Esophagus squamous epithelium (tissue), 5 donors: ENCODE data around the gene SIX3. TPM values are rescaled to one million over a fixed set of nuclear protein-coding genes. Genes with fewer than 3 reads are reported as not detected.

Experiments
- DNase-seq: peaks from one replicate; lab custom pipeline; 2025; lab: John Stamatoyannopoulos, UW
- H3K27ac ChIP-seq, 4 donors: fragments of 200-600 bp; sonication (generic); one replicate each; pipeline ENCODE4 v1.5.1; 2016 to 2019; ENCODE audit warnings: mild to moderate bottlenecking in 1 of 4
- H3K27me3 ChIP-seq, 4 donors: fragments of 200-600 bp; sonication (generic); 1 replicate in 3 of 4; 2 replicates in 1 of 4; pipeline versions ENCODE4 v1.5.1 to v1.6.0; 2017 to 2021; ENCODE audit warnings: antibody characterized with exemption in 1 of 4
- H3K36me3 ChIP-seq, 3 donors: fragments of 200-600 bp; sonication (generic); one replicate each; pipeline ENCODE4 v1.5.1; 2016 to 2019
- H3K4me1 ChIP-seq, 3 donors: fragments of 200-600 bp; sonication (generic); one replicate each; pipeline ENCODE4 v1.5.1; 2017 to 2019
- H3K4me3 ChIP-seq, 4 donors: fragments of 200-600 bp; sonication (generic); 1 replicate in 3 of 4; 2 replicates in 1 of 4; pipeline ENCODE4 v1.5.1; 2016 to 2019; ENCODE audit warnings: mild to moderate bottlenecking in 2 of 4, moderate library complexity in 1 of 4
- H3K9me3 ChIP-seq, 3 donors: fragments of 200-600 bp; sonication (generic); one replicate each; pipeline ENCODE4 v1.5.1; 2016 to 2019
- POLR2A ChIP-seq, 4 donors: fragments of 450-650 bp; IDR thresholded peaks; one replicate each; pipeline ENCODE4 v1.6.1; 2017; ENCODE audit warnings: antibody characterized with exemption in 4 of 4, mild to moderate bottlenecking in 4 of 4, moderate library complexity in 3 of 4
- WGBS, 2 donors: methylation state at CpG; one replicate each; pipeline ENCODE4 v1.1.5; 2018; 5-methylcytosine and 5-hydroxymethylcytosine counted together
- intact Hi-C: fragments of 100-400 bp; cut with DNase I; formaldehyde crosslinking; loops from one replicate; pipeline ENCODE4 v1.15.0; 2022
- total RNA-seq, 4 donors: library from RNA; depleted of rRNA; stranded (reverse); fragments of >200 nt; gene quantifications; one replicate each; pipeline ENCODE4 v1.1.0, GENCODE V29; 2016
- TF ChIP-seq, protein P1 (sequence below), 6 experiments: fragments of 450-650 bp in 4 of 6; fragments of 200-600 bp in 2 of 6; sonication (generic) in 2 of 6; IDR thresholded peaks; one replicate each; pipeline ENCODE4 v1.5.1; 2016 to 2019; ENCODE audit warnings: antibody characterized with exemption in 6 of 6, mild to moderate bottlenecking in 4 of 6, moderate library complexity in 4 of 6
- donor health status: DM: yes; HTN: yes; CAD: no.

Gene SIX3
- total RNA-seq, 4 donors from 2014 or later, result not detected

DNA sequence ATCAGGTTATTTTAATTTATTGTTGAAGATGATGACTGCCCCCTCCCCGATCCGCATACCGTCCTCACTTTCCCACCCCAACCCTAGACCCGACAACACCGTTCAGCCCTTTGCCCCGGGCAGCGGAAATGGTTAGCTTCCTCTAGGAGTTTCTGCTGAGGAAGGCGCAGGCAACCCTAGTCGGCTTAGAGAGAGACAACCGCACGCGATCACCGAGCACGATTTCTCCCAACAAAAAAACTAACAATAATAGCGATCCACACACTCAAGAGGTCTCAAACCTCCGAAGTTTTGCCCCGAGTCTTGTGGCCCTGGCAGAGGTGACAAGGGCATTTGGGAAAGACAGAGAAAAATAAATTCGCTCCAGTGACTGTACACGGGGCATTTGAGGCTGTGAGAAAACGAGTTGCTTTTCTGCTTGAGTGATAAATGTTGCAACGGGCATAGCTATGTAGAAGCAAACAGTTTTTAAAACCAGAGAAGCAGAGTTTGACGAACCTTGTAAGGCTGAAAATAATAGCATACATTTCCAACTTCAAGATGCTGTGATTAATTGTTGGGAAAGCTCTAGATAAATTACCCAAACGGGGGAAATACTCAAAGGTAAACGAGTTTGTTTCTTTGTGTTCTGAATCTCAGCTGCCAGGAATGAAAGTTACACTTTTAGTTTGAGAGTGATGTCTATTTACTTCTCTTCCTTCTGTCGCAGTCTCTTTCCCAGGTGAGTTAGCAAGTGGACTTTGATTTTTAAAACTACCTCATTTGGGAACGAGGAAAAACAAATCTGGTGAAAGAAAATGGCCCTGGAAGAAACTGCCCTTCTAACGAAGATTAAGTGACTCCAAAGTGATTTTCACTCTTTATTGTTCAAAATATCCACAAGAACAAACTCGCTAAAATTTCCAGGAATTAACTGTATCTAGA, 11.0 kb upstream of the SIX3 start:
- peaks cover 14 to 59% (median 22%) of the 10 kb centered on the region in 3 donors for H3K4me1 ChIP-seq
- TF ChIP-seq POLR2A (IDR thresholded peaks at IDR 0.05), result no peak
- TF ChIP-seq, protein P1, sequence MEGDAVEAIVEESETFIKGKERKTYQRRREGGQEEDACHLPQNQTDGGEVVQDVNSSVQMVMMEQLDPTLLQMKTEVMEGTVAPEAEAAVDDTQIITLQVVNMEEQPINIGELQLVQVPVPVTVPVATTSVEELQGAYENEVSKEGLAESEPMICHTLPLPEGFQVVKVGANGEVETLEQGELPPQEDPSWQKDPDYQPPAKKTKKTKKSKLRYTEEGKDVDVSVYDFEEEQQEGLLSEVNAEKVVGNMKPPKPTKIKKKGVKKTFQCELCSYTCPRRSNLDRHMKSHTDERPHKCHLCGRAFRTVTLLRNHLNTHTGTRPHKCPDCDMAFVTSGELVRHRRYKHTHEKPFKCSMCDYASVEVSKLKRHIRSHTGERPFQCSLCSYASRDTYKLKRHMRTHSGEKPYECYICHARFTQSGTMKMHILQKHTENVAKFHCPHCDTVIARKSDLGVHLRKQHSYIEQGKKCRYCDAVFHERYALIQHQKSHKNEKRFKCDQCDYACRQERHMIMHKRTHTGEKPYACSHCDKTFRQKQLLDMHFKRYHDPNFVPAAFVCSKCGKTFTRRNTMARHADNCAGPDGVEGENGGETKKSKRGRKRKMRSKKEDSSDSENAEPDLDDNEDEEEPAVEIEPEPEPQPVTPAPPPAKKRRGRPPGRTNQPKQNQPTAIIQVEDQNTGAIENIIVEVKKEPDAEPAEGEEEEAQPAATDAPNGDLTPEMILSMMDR (IDR thresholded peaks at IDR 0.05), result no peak
- no peaks in the 10 kb centered on the region for H3K9me3 ChIP-seq
- no peak overlapping the region for H3K27ac ChIP-seq
- 17 to 23% methylated on average over 16 to 21 of the region's 28 CpGs for WGBS, 2 donors
- intact Hi-C loops, result no loop called here
- no peak for DNase-seq
- H3K4me3 ChIP-seq, result no peak overlapping the region
- peaks cover 25 to 100% (median 67%) of the 10 kb centered on the region in 4 donors for H3K27me3 ChIP-seq
- no peaks in the 10 kb centered on the region for H3K36me3 ChIP-seq

DNA sequence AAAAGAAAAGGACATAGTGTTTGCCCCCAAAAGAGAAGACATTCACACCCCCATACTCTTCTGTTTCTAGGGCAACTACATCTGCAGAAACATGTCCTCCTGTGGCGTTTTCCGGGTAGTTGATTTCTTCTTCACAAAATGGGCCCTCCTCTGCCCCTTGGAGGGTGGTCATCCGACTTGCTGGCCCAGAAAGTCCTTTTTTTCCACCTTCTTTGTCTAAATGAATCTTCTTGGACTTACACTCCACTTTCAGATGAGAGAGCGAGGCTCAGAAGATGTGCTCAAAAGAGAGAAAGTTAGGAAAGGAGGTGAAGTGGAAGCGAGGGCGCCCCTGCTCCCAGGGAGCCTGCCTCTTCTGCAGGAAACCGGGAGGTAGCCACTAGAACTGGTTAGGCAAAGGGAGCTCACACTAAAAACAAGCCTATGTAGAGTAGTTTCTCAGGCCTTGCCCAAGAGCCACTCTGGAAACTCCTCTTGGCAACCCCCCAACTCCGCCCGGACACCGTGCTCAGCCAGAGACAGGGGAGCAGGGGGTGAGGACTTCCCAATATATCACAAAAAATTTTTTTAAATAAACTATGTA, 10.2 kb upstream of the SIX3 start:
- WGBS, 2 donors, result 56 to 63% methylated on average over 4 to 10 of the region's 10 CpGs
- H3K27me3 ChIP-seq, result peaks cover 31 to 100% (median 68%) of the 10 kb centered on the region in 4 donors
- no peak for DNase-seq
- TF ChIP-seq, protein P1 (IDR thresholded peaks at IDR 0.05), result no peak
- no peak for TF ChIP-seq POLR2A (IDR thresholded peaks at IDR 0.05)
- intact Hi-C loops, result no loop called here
- no peaks in the 10 kb centered on the region for H3K9me3 ChIP-seq
- peaks cover 14 to 64% (median 22%) of the 10 kb centered on the region in 3 donors for H3K4me1 ChIP-seq
- no peak overlapping the region for H3K27ac ChIP-seq
- no peak overlapping the region for H3K4me3 ChIP-seq
- H3K36me3 ChIP-seq, result no peaks in the 10 kb centered on the region

DNA sequence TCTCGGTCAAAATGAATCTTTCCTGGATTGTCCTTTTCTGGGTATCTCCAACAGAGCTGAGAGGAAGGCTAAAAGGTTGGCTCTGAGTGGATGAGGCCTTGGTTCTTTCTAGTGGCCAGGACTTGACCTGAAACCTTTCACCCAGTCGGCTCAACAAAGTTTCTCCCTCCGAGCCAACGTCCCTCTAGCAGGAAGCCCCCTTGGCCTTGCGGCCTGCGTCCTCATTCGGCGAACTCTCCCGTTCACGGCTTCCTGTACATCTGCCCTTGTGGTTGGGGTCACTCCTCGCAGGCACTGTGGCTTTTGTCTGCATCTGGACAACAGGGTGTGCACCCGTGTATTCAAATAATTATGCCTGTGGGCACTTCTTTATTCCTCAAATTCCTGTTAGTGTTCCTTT, 9.4 kb upstream of the SIX3 start:
- TF ChIP-seq, protein P1 (IDR thresholded peaks at IDR 0.05), result no peak
- no peak for TF ChIP-seq POLR2A (IDR thresholded peaks at IDR 0.05)
- H3K4me1 ChIP-seq, result peaks cover 14 to 65% (median 22%) of the 10 kb centered on the region in 3 donors
- DNase-seq, result no peak
- intact Hi-C loops, result no loop called here
- no peaks in the 10 kb centered on the region for H3K9me3 ChIP-seq
- no peaks in the 10 kb centered on the region for H3K36me3 ChIP-seq
- peaks cover 31 to 100% (median 69%) of the 10 kb centered on the region in 4 donors for H3K27me3 ChIP-seq
- 58 to 60% methylated on average over 12 of the region's 12 CpGs for WGBS, 2 donors
- no peak overlapping the region for H3K4me3 ChIP-seq
- no peak overlapping the region for H3K27ac ChIP-seq

DNA sequence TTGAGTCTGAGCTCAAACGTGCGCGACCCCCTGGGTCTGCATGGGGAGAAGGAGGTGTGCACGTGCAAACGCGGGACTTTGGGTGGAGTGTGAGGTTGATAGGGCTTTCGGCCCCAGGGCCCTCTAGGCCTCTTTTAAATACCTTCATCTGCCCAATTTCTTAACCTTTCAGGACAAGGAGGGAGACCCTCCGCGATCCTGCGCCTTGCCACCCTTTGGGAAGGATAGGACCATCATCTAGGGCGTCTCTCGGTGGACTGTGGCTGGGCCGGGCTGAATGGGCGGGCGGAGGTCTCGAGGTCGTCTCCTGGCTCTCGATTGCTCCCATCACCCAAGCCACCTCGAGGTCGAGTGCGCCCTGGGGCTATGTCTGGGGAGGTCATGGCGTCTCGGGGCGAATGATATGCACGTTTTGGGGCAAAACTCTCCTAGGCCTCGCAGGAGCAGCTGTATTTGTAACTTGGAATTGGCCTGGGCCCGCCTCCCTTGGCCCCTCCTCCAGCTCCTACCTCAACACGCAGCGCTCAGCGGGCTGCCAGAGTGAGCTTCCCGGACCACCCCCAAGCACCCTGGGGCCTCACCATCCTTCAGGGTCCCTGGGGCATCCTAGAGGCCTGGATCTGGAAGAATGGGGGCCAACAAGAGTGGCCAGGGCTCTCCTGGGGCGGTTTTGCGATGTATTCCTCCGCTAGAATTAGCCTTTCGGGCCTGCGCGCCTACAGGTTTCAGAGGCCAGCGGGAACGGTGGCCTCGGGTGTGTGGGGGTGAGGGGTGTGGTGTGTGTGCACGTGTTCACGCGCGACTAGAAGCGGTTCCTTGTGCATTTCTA, 8.7 kb upstream of the SIX3 start:
- TF ChIP-seq, protein P1 (IDR thresholded peaks at IDR 0.05), result no peak
- TF ChIP-seq POLR2A (IDR thresholded peaks at IDR 0.05), result no peak
- H3K36me3 ChIP-seq, result no peaks in the 10 kb centered on the region
- no peak for DNase-seq
- intact Hi-C loops, result no loop called here
- H3K27me3 ChIP-seq, result peaks cover 34 to 100% (median 74%) of the 10 kb centered on the region in 4 donors
- H3K9me3 ChIP-seq, result no peaks in the 10 kb centered on the region
- 13 to 37% methylated on average over 19 of the region's 45 CpGs for WGBS, 2 donors
- H3K4me3 ChIP-seq, result peak overlapping the region in 1 of 4 donors; percentile 12
- H3K4me1 ChIP-seq, result peaks cover 19 to 71% (median 25%) of the 10 kb centered on the region in 3 donors
- H3K27ac ChIP-seq, result no peak overlapping the region
